GM18907 (cell line): Measurements from ENCODE around the gene KLHL3.

Source experiments
- ATAC-seq: cut with Tn5 transposase; IDR thresholded peaks from one replicate; pipeline ENCODE4 v1.9.1; 2021; ENCODE audit warnings: mild to moderate bottlenecking, moderate library complexity; ENCODE audit not compliant: unreplicated experiment

The KLHL3 gene

DNA sequence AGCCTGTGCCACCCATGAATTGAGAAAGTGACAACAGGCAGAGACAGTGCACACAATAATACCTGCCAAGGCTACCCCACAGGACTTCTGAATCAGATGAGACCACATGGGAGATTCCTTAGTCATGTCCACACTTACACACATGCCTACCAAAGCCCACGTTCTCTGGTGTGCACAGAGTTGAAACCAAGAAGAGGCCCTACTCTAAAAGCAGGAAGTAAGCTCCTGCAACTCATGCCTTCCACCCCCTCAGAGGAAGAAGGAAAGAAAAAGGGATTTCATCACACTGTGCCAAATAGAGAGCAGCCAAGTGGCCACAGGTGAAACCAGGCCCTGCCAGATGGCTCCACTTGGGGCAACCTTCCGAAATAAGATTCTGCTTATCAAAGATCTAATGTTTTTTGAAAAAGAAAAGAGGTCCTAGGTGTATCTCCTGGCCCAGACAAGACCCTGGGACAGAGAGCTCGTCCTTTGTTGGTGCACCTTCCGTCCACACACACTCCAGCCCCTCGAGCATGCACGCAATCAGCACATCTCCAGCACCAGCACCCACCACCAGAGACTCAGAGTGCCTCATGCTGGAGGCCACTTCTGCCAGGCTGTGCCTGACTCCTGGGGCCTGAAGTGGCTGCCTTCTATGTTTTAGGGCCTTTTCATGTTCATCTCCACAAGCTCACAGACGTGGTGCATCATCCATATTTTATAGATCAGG, 122.2 kb downstream of the KLHL3 start:
- no peak for ATAC-seq

DNA sequence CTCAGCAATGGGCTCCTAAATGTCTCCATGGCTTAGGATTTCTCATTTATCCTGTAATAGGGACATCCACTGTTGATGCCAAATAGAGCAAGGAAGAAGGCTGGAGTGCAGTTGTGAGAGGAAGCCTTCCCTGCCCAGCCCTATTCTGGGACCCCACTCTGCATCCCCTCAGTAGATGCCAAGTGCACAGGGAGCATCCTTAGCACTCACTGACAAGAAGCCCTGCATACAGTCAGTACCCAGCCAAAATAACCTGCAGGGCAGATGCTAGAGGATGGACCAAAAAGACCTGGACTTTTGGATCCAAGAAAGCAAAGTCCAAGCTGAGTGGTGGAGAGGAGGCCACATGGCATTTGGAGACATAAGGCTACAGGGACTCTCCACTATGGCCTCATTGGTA, 123.3 kb downstream of the KLHL3 start:
- no peak for ATAC-seq

DNA sequence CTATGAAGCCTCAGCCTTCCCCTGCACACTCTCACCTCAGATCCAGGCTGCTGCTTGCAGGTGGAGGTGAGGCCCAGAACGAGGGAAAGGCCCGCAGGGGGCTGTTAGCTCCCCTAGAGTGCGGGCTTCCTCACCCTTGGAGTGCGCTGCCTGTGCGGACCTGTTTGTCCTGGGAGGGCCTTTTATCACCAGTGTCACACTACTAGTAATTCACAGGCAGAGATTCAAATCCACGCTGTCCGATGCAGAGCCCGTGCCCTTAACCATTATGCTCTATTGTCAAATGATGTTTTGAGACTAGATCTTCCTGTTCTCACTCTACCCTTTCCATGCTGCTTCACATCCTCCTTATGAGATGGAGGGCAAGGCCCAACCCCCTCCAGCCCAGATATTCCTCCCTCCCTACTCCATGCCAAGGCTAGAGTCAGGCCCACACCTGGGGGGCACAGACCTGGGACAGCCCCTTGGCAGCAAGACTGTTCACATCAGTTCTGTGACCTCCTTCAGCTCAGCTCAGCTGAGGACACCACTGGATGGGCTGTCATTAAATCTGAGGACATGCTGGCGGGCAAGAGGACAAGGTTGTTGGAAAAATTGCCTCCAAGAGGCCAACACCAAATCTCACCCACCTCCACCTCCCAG, 124.0 kb downstream of the KLHL3 start:
- ATAC-seq, result no peak

DNA sequence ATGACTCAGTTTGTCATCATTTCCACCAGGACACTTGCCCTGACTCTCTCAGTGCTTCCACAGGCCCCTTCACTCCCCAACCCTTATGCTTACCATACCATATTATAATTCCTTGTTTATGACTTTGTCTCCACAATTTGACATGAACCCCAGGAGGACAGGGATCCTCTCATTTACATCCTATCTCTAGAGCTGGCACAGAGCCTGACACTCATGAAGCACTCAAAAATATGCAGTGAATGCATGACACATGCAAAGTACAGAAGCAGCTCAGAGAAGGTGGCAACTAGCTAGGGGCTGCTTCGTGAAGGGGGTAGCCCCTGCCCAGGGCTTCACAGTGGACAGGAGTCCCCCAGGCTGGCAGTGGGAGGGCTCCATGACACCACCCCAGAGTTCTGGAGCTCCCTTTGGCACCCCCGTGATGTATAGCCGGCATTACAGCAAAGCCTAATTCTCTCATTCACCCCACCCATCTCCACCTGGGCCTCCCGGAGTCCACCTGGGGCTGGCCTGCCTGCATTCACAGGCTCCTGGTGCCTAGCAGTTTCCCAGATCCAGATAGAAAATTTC, 124.8 kb downstream of the KLHL3 start:
- ATAC-seq, result no peak

DNA sequence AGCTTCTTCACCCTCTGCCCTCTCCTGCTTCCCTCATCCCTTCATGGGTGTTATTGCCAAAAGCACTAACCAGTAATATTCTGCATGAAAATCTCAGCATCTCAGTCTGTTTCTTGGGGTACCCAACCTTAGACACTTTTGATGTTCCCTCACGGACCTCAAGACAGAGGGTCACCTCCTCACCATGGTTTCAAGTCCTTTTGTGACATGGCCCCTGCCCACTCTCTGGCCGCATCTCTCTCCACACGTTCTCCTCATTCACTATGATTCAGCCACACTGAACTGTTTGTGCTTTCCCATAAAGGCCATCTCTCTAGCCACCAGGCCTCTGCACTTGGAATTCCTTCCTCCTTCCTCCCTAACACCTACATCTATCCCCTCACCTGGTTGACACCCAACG, 125.3 kb downstream of the KLHL3 start:
- ATAC-seq, result no peak

DNA sequence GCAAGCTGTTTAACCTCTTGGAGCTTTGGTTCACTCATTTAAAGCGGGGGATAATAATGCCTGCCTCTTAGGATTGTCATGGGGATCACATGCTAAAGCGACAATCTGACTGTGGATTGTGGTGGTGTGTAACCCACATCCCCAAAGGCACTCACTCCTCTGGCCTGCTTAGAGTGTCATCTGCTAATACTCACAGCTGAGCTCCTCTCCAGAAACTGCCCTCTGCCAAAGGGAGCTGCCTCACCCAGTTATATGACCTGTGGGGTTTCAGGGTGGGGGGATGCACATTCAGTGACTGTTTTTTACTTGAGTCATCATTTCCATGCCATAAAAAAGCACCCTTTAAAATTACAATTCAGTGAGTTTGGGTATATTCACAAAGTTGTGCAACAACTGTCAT, 126.8 kb downstream of the KLHL3 start:
- ATAC-seq, result no peak

DNA sequence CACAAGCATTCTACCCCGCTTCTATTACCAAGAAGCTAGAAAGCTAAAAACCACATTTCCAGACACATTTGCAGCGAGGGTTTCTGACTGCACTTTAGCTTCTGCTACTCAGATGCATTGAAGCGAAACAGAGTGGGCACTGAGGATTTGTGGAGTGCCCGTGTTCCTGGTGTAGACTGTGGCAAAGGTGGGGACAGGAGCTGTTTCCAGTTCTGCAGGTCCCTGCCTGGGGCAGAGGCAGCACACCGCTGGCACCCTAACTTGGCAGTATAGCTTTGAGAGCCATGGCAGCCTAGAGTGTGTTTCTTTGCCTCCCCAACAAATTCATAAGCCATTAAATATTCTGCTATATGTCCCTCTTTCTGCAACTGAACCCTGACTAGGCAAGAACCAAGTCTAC, 128.1 kb downstream of the KLHL3 start:
- no peak for ATAC-seq

DNA sequence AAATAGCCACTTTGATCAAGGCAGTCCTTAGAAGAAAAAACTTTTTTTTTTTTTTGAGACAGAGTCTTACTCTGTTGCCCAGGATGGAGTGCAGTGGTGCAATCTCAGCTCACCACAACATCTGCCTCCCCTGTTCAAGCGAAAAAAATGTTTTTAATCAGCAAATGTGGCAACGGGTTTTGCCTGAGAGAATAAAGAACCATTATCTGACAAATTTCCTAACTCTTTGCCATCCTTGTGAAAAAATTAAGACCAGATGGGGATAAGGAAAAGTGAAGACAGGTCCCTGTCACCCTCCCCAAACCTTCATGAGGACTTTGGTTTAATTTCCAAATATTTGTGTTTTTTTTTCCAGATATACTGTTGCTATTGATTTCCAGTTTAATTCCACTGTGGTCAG, 129.5 kb downstream of the KLHL3 start:
- no peak for ATAC-seq

DNA sequence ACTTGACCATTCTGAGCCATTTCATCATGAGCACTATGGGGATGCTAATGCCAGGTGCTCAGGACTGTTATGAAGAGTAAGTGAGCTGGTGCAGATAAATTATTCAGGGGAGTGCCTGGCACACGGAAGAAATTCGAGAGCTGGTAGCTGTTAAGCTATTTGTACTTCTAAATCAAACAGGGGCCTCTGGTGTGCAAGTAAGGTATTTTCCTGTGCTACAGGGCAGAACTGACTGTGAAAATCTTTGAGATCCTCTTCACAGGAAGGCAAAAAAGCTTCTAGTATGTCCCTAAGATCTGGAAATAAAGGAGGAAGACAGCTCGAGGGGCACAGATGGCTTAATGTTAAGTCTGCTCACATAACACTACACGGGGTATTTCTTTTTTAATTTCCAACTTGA, 130.5 kb downstream of the KLHL3 start:
- no peak for ATAC-seq

DNA sequence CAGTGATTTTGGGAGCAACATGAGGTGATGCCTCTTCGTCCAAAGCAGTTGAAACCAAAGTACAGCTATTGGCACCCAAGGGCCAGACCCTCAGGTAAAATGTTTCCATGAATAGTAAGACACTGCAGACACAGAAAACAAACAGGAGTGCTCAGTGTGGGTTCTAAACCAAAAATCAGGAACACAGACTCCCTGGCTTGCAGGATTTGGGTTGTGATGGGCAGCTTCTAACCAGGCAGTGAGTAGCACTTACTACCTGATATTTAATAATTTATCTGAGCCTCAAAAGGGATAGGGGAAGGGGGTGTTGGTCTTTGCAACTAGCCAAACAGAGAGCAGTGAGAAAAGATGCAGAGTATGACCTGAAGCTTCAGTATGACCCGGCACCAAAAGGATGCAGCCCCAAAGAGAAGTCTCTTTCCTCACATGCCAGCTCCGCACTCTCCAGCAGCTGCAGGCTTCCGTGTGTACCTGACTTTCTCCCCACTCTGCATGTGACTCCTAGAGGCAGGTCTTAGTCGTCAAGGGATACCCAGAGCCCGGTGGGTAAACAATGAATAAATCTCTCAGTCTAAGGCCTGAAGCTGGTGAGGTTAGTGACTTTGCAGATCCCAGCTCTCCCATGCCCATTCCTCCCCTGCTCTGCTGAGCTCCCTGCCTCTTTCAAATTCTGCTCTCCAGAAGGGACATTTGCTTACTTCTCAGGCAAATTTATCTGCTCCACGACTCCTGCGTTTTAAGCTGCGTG, 131.4 kb downstream of the KLHL3 start:
- ATAC-seq, result no peak

DNA sequence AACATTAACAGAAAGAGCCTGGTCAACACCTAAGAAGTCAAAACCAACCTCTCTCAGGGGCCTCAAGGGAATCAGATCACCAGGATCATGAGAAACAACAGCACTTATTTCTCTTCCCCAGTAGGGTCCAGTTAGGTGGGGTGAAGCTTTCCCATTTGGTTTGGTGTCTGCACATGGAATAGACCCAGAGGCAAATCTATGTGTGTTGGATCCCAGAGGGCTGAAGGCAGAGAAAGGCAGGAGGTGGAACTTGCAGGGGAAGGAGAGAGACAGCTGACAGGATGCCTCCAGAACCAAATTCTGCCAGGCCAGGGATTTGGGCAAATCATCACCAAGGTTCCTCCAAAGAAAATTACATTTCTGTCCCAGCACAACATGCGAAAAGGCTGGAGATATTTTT, 132.0 kb downstream of the KLHL3 start:
- no peak for ATAC-seq

DNA sequence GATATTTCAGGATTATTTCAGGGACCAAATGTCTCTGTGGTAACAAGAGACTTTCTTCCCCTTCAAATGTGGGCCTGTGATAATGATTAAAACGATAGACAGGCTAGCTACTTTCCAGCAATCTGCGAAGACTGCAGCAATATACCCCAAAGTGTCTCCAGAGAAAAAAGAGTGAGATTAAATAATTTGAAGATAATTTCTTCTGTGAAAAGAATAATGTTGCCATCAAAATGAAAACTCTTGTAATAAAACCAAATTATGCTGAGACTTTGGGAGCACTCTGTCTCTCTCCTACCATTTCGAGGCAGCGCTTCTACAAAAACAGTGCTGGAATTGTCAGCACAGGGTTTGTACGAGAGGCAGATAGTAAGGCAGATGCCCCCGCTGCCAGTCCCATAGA, 132.5 kb downstream of the KLHL3 start:
- no peak for ATAC-seq

DNA sequence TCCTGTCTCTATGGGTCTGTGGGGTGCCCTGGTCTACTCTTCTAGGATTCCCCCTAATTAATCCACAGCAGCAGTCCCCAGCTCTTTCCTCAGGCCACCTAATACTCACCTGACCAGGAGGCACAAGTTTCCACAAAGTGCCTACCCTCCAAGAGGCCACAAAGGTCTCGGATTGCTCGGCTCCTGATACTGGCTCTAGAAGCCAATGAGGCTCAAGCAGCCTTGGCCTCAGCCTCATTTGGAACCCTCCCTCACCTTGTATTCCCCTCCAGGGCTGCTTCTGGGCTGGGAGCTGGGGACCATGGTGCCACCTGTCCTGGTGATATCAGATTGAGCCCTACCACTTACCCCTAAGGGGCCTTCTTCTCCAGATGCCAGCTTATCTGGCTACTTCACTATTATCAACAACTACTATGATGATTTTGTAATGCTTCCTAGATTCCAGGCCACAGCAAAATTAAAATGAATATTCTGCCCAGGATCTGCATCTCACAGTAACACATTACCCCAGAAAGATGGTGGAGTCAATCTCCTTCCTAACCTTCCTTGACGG, 133.1 kb downstream of the KLHL3 start:
- ATAC-seq, result no peak

DNA sequence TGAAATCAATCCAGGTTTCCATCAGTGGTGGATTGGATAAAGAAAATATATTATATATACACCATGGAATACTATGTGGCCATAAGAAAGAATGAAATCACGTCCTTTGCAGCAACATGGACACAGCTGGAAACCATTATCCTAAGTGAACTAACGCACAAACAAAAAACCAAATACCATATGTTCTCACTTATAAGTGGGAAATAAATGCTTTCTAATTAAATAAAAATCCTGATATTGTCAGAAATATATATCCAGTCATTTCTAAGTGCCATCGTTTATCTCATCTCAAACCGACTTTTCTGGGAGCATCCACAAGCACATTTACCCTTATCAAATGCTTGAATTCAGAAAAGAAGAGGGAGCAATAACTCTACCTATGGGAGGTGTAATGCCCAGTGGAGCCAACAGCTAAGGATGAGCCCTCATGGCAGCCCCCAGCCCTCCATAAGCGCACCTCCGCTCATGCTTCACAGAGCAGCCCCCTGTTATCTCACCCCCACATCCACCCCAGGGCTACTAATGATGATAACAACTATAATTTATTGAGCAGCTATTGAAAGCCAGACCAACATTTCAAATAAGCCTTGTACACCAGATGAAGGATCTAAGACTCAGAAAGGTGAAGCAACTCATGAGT, 135.0 kb downstream of the KLHL3 start:
- ATAC-seq, result no peak

DNA sequence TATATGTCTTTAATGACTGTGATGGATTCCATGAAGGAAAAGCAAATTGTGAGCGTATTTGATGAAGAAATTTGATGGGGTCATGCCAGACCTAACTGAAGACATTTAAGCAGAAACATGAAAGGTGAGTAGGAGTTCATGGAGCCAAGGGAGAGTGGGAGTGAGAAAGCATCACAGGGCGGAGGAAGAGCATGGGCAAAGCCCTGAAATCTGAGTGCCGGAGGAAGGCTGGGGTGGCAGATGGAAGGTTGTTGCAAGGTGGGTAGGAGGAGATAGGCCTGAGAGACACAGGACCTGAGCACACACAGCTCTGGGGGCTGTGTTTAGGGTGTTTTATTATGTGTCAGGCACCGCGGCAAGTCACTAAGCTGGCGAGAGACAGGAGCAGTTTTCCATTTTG, 136.4 kb downstream of the KLHL3 start:
- no peak for ATAC-seq

DNA sequence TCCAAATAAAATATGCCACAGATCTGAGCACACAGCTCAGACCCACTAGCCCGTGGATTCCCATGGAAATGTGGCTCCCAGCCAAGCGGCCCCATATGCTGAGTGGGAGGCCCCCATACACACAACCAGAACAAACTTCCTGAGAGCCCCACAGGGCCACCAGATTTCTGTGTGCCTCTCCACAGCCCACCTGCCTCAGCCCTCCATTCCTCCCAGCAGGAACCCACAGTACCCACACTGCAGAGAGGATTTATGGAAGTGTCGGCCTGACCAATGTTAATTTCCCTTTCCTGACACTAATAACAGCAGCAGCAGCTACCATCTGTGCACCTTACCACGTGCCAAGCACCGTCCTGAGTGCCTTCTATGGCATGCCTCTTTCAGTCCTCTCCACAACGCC, 137.5 kb downstream of the KLHL3 start:
- no peak for ATAC-seq

DNA sequence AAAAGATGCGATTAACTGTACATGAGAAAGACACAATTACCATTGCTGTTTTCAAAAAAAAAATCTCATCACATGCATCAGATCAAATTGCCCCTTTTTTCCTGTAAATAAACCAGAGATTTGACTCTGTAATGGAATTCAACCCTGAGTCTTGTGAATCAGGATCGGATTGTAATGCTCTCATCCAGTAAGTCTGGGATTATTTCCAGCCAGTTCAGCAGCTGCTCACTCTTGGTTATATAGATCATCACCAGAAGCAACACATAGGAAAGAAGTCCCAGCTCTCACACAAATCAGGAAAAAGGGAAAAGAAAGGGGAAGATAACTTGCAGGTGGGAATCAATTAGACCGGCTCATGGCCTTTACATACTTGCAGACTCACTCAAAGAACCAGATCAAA, 138.9 kb downstream of the KLHL3 start:
- ATAC-seq, result no peak

DNA sequence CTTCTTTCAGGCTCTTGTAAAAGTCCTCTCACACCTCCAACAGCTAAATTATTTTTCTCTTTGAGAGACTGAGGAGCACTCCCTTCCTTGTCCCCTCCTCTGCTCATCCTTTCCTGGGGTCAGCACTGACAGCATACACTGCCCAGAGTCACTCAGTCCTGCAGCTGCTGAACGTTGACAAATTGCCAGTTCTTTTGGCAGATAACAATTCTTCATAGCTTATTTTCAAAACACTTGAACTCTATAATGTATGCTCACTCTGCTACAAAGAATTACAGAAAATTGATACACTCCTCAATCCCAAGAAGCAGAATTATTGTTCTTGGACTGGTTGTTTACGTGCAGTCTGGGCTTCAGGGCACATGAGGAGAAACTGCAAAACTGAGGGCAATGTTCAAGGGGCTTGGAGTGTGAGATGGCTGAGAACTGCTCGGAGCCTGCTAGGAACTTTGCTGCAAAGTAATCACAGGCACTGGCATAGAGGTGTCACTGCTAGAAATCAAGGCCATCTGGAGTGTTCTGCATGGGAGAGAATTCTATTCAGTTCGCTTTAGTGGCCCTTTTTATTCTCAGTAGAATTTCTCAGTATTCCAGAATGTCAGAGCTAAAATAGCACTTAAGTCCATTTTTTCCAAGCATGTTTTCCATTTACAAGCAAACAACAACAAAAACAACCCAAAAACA, 140.4 kb downstream of the KLHL3 start:
- no peak for ATAC-seq

DNA sequence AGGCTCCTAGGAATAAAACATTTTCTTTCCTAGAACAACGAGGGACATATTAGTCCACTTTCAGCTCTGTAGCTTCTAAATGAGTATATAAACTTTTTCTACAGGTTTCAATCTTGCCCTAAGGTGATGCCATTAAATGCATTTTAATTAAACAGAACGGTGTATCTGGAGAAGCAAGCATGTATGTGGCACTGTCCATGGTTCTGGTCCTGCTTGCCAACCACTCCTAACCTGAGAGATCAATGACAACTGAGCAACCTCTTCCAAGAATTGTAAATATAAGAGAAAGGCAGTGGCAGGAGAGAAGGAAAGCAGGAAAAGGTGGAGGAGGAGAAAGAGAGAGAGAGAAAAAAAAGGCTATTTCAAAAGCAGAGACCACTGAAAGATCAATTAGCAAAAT, 141.2 kb downstream of the KLHL3 start:
- ATAC-seq, result no peak

DNA sequence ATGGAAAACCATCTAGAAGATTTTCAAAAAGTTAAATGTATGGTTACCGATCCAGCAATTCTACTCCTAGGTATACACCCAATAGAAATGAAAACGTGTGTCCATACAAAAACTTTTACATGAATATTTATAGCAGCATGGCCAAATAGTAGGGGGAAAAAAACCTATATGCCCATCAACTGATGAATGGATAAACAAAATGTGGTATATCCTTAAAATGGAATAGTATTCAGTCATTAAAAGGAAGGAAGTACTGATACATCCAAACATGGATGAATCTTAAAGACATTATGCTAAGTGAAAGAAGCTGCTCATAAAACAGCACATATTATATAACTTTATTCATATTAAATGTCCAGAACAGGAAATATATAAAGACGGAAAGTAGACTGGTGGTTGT, 143.6 kb downstream of the KLHL3 start:
- ATAC-seq, result no peak

DNA sequence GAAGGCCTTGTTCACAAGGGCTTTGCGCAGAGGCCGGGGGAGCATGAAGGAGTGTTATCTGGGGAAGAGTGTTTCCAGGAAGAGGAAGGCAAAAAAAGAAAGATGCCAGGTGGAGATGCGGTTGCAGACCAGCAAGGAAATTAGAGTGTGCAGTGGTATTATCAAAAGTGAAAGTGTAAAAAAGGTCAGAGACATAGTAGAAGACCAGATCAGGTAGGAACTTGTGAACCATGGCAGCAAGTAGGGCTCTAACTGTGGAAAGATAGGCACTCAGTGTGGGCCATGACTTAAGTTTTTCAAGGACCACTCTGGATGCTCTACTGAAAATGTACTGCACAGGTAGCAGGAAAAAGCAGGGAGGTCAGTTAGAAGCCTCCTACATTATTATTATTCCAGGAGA, 146.7 kb downstream of the KLHL3 start:
- no peak for ATAC-seq
